Motor neuron (in vitro differentiated cells): ENCODE data around the gene ERFL. TPM values are rescaled to one million over a fixed set of nuclear protein-coding genes. Genes with fewer than 3 reads are reported as not detected.
"Not testable (repeated sequence)": the region's sequence is repeated elsewhere in the genome, so short reads cannot be mapped to it uniquely, and the experiment has no call there.

Experiments
- ATAC-seq, 8 experiments: fragments of 200-7000 bp; cut with Tn5 transposase; replicated peaks in 6 of 8; 2 replicates each; pipeline ENCODE4 v1.8.0; 2021; ENCODE audit warnings: mild to moderate bottlenecking in 8 of 8, moderate library complexity in 8 of 8
- H3K27ac ChIP-seq, 2 donors: fragments of 250-450 bp; sonication (Bioruptor Pico); 2 replicates each; pipeline ENCODE4 v1.9.0; 2021; ENCODE audit warnings: antibody characterized with exemption in 2 of 2, mild to moderate bottlenecking in 2 of 2, moderate library complexity in 1 of 2
- H3K4me1 ChIP-seq, 2 donors: fragments of 250-450 bp; sonication (Bioruptor Pico); replicated peaks in 1 of 2; 2 replicates each; pipeline ENCODE4 v1.6.1; 2021; ENCODE audit warnings: antibody characterized with exemption in 2 of 2, mild to moderate bottlenecking in 2 of 2, moderate library complexity in 1 of 2
- H3K4me3 ChIP-seq, 5 donors: fragments of 250-450 bp; sonication (Bioruptor Pico); 2 replicates each; pipeline ENCODE4 v1.9.0; 2021; ENCODE audit warnings: antibody characterized with exemption in 5 of 5, mild to moderate bottlenecking in 5 of 5, moderate library complexity in 4 of 5
- WGBS, 10 experiments: fragments of 450-650 bp; shearing (Covaris generic); methylation state at CpG; one replicate each; pipeline ENCODE4 v1.0.0; 2022; 5-methylcytosine and 5-hydroxymethylcytosine counted together
- in situ Hi-C, 9 experiments: fragments of 400-800 bp; cut with MboI; loops; one replicate each; pipeline ENCODE4 v1.15.0; 2021; ENCODE audit warnings: low sequenced_read_pairs in 9 of 9, low pct_unique_long_range_greater_than_20kb in 2 of 9; ENCODE audit not compliant: unreplicated experiment in 9 of 9
- total RNA-seq, 8 experiments: library from RNA; unstranded; fragments of 300-600 nt; gene quantifications; 2 replicates each; pipeline versions ENCODE4 v1.2.3 to v1.2.4, GENCODE V29; 2022

The ERFL gene
- total RNA-seq, 8 experiments from 2014 or later = 0.25 to 1.8 (median 0.59) TPM

- in situ Hi-C loops, H3K4me3 ChIP-seq, H3K27ac ChIP-seq, ATAC-seq: not testable (repeated sequence)
- H3K4me1 ChIP-seq = peaks cover 37 to 42% of the 10 kb centered on the region in 2 donors
Observed at GRCh38 chr19:41939209-41939608, 11.0 kb upstream of the ERFL start.

GRCh38 chr19:41937525-41938468, 9.5 kb upstream of the ERFL start:
- whole genome bisulfite sequencing, 10 experiments = 14 to 83% (median 33%) methylated on average over 2 to 8 of the region's 22 CpGs; no CpG with 5 or more reads in 3 of the 10 experiments
- Histone ChIP-seq H3K4me3 (no peak overlapping the region), H3K4me1 (peaks cover 50 to 54% of the 10 kb centered on the region in 2 donors), H3K27ac (no peak overlapping the region)
- no peak for ATAC-seq
- in situ Hi-C loops = no loop called here

- no peak overlapping the region for H3K27ac ChIP-seq
- 29 to 70% (median 33%) methylated on average over 1 to 12 of the region's 15 CpGs; no CpG with 5 or more reads in 5 of the 10 experiments for WGBS, 10 experiments
- ATAC-seq = no peak
- H3K4me3 ChIP-seq = no peak overlapping the region
- in situ Hi-C loops = no loop called here
- peaks cover 58 to 62% of the 10 kb centered on the region in 2 donors for H3K4me1 ChIP-seq
Observed at GRCh38 chr19:41936961-41937360, 8.7 kb upstream of the ERFL start.

GRCh38 chr19:41936416-41936850, 8.2 kb upstream of the ERFL start:
- Histone ChIP-seq H3K4me1 (peaks cover 58 to 62% of the 10 kb centered on the region in 2 donors), H3K4me3 (no peak overlapping the region), H3K27ac (no peak overlapping the region)
- in situ Hi-C loops = no loop called here
- peak in 4 of 8 experiments; percentile 6 to 85 (median 46) for ATAC-seq
- WGBS, 10 experiments = 20 to 80% (median 40%) methylated on average over 1 to 6 of the region's 8 CpGs; no CpG with 5 or more reads in 3 of the 10 experiments

GRCh38 chr19:41935760-41936415, 7.6 kb upstream of the ERFL start:
- no peak overlapping the region for H3K4me3 ChIP-seq
- H3K27ac ChIP-seq = no peak overlapping the region
- peak in 4 of 8 experiments; percentile 2 to 69 (median 37) for ATAC-seq
- H3K4me1 ChIP-seq = peaks cover 53 to 59% of the 10 kb centered on the region in 2 donors
- WGBS, 10 experiments = 0 to 70% (median 9%) methylated on average over 1 to 4 of the region's 26 CpGs; no CpG with 5 or more reads in 5 of the 10 experiments
- in situ Hi-C loops = no loop called here

GRCh38 chr19:41934849-41935374, 6.7 kb upstream of the ERFL start:
- Histone ChIP-seq H3K27ac (no peak overlapping the region), H3K4me1 (peaks cover 53 to 57% of the 10 kb centered on the region in 2 donors), H3K4me3 (no peak overlapping the region)
- ATAC-seq = peak; percentile 14 to 86 (median 48)
- WGBS, 10 experiments = 4 to 65% (median 30%) methylated on average over 1 to 6 of the region's 7 CpGs; no CpG with 5 or more reads in 3 of the 10 experiments
- in situ Hi-C loops = no loop called here

GRCh38 chr19:41933693-41934426, 5.6 kb upstream of the ERFL start:
- Histone ChIP-seq H3K4me1 (peaks cover 57 to 59% of the 10 kb centered on the region in 2 donors), H3K27ac (no peak overlapping the region), H3K4me3 (no peak overlapping the region)
- no peak for ATAC-seq
- WGBS, 10 experiments = 0 to 71% (median 33%) methylated on average over 1 to 3 of the region's 7 CpGs; no CpG with 5 or more reads in 4 of the 10 experiments
- in situ Hi-C loops = no loop called here

GRCh38 chr19:41932720-41933332, 4.6 kb upstream of the ERFL start:
- ATAC-seq = peak in 2 of 8 experiments; percentile 3 to 32
- Histone ChIP-seq H3K27ac (peak overlapping the region in 1 of 2 donors; percentile 22), H3K4me1 (peaks cover 59 to 67% of the 10 kb centered on the region in 2 donors), H3K4me3 (no peak overlapping the region)
- 0 to 35% (median 21%) methylated on average over 4 to 10 of the region's 29 CpGs; no CpG with 5 or more reads in 3 of the 10 experiments for WGBS, 10 experiments
- in situ Hi-C loops = no loop called here

- Histone ChIP-seq H3K4me1 (peaks cover 58 to 66% of the 10 kb centered on the region in 2 donors), H3K27ac (peak overlapping the region in 1 of 2 donors; percentile 22), H3K4me3 (no peak overlapping the region)
- no peak for ATAC-seq
- WGBS, 10 experiments = 0 to 33% methylated on average over 1 to 3 of the region's 11 CpGs; no CpG with 5 or more reads in 8 of the 10 experiments
- in situ Hi-C loops = no loop called here
Observed at GRCh38 chr19:41932259-41932719, 4.0 kb upstream of the ERFL start.

GRCh38 chr19:41930926-41931592, 2.8 kb upstream of the ERFL start:
- WGBS, 10 experiments = 0 to 13% (median 8%) methylated on average over 1 to 14 of the region's 17 CpGs; no CpG with 5 or more reads in 4 of the 10 experiments
- Histone ChIP-seq H3K4me1 (peaks cover 49 to 61% of the 10 kb centered on the region in 2 donors), H3K27ac (no peak overlapping the region), H3K4me3 (no peak overlapping the region)
- ATAC-seq = no peak
- in situ Hi-C loops = no loop called here

GRCh38 chr19:41930322-41930722, 2.1 kb upstream of the ERFL start:
- in situ Hi-C loops = no loop called here
- Histone ChIP-seq H3K4me3 (no peak overlapping the region), H3K4me1 (peaks cover 42 to 53% of the 10 kb centered on the region in 2 donors), H3K27ac (no peak overlapping the region)
- 0 to 100% (median 11%) methylated on average over 1 to 6 of the region's 7 CpGs; no CpG with 5 or more reads in 6 of the 10 experiments for WGBS, 10 experiments
- no peak for ATAC-seq
